HEK293 (cell line): ENCODE results near the gene PAAF1.

ENCODE experiments used
- BCL11A ChIP-seq: fragments of 450-650 bp; formaldehyde crosslinking; IDR thresholded peaks from 2 replicates; pipeline ENCODE4 v1.5.1; 2016; ENCODE audit warnings: low read depth, missing biosample characterization, missing genetic modification characterization
- ZBTB21 ChIP-seq: fragments of 450-650 bp; formaldehyde crosslinking; IDR thresholded peaks from 2 replicates; pipeline ENCODE4 v1.5.1; 2017; ENCODE audit warnings: missing biosample characterization, missing genetic modification characterization
- ZBTB6 ChIP-seq: fragments of 450-650 bp; formaldehyde crosslinking; IDR thresholded peaks from 2 replicates; pipeline ENCODE4 v1.5.1; 2017; ENCODE audit warnings: missing biosample characterization, missing genetic modification characterization
- ZNF416 ChIP-seq: fragments of 450-650 bp; formaldehyde crosslinking; IDR thresholded peaks from 2 replicates; pipeline ENCODE4 v1.5.1; 2016; ENCODE audit warnings: missing biosample characterization, missing genetic modification characterization
- ZNF555 ChIP-seq: fragments of 450-650 bp; formaldehyde crosslinking; conservative IDR thresholded peaks from 2 replicates; pipeline ENCODE4 v1.5.1; 2017; ENCODE audit warnings: missing biosample characterization, mild to moderate bottlenecking, missing genetic modification characterization, inconsistent platforms
- ZNF558 ChIP-seq: fragments of 450-650 bp; formaldehyde crosslinking; IDR thresholded peaks from 2 replicates; pipeline ENCODE4 v1.5.1; 2016; ENCODE audit warnings: missing biosample characterization, missing genetic modification characterization
- ZNF660 ChIP-seq: fragments of 450-650 bp; IDR thresholded peaks from 2 replicates; pipeline ENCODE4 v1.5.1; 2018; ENCODE audit warnings: missing biosample characterization, mild to moderate bottlenecking, missing genetic modification characterization
- ZNF704 ChIP-seq: fragments of 450-650 bp; formaldehyde crosslinking; IDR thresholded peaks from 2 replicates; pipeline ENCODE4 v1.5.1; 2016; ENCODE audit warnings: missing biosample characterization, missing genetic modification characterization
- ZNF776 ChIP-seq: fragments of 450-650 bp; formaldehyde crosslinking; IDR thresholded peaks from 2 replicates; pipeline ENCODE4 v1.5.0; 2017; ENCODE audit warnings: missing biosample characterization, missing genetic modification characterization, borderline replicate concordance
- ZSCAN16 ChIP-seq: fragments of 450-650 bp; formaldehyde crosslinking; IDR thresholded peaks from 2 replicates; pipeline ENCODE4 v1.5.1; 2016; ENCODE audit warnings: missing biosample characterization, missing genetic modification characterization
- TF ChIP-seq, protein P1 (sequence below): fragments of 450-650 bp; formaldehyde crosslinking; IDR thresholded peaks from 2 replicates; pipeline ENCODE4 v1.5.1; 2016; ENCODE audit warnings: missing biosample characterization, missing genetic modification characterization, low read depth
- TF ChIP-seq, protein P2 (sequence below): fragments of 450-650 bp; formaldehyde crosslinking; IDR thresholded peaks from 2 replicates; pipeline ENCODE4 v1.5.1; 2016; ENCODE audit warnings: missing biosample characterization, missing genetic modification characterization
- TF ChIP-seq, protein P3 (sequence below): fragments of 450-650 bp; formaldehyde crosslinking; IDR thresholded peaks from 2 replicates; pipeline ENCODE4 v1.5.1; 2016; ENCODE audit warnings: missing biosample characterization, missing genetic modification characterization

DNA sequence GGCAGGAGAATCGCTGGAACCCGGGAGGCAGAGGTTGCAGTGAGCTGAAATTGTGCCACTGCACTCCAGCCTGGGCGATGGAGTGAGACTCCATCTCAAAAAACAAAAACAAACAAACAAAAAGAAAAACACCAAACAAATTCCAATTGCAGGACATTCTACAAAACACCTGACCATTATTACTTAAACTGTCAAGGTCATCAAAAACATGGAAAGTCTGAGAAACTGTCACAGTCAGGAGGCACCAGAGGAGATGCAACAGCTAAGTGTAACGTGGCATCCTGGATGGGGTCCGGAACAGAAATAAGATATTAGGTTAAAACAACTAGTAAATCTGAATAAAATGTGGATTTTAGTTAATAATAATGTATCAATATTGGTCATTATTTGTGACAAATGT, 73.1 kb downstream of the PAAF1 start:
- no peak for TF ChIP-seq ZBTB21 (tag by site-specific recombination)
- no peak for TF ChIP-seq ZSCAN16
- no peak for TF ChIP-seq ZNF660 (tag by site-specific recombination)
- TF ChIP-seq, protein P1, sequence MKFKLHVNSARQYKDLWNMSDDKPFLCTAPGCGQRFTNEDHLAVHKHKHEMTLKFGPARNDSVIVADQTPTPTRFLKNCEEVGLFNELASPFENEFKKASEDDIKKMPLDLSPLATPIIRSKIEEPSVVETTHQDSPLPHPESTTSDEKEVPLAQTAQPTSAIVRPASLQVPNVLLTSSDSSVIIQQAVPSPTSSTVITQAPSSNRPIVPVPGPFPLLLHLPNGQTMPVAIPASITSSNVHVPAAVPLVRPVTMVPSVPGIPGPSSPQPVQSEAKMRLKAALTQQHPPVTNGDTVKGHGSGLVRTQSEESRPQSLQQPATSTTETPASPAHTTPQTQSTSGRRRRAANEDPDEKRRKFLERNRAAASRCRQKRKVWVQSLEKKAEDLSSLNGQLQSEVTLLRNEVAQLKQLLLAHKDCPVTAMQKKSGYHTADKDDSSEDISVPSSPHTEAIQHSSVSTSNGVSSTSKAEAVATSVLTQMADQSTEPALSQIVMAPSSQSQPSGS (tag by site-specific recombination): no peak
- TF ChIP-seq, protein P2, sequence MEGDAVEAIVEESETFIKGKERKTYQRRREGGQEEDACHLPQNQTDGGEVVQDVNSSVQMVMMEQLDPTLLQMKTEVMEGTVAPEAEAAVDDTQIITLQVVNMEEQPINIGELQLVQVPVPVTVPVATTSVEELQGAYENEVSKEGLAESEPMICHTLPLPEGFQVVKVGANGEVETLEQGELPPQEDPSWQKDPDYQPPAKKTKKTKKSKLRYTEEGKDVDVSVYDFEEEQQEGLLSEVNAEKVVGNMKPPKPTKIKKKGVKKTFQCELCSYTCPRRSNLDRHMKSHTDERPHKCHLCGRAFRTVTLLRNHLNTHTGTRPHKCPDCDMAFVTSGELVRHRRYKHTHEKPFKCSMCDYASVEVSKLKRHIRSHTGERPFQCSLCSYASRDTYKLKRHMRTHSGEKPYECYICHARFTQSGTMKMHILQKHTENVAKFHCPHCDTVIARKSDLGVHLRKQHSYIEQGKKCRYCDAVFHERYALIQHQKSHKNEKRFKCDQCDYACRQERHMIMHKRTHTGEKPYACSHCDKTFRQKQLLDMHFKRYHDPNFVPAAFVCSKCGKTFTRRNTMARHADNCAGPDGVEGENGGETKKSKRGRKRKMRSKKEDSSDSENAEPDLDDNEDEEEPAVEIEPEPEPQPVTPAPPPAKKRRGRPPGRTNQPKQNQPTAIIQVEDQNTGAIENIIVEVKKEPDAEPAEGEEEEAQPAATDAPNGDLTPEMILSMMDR: no peak
- TF ChIP-seq, protein P3, sequence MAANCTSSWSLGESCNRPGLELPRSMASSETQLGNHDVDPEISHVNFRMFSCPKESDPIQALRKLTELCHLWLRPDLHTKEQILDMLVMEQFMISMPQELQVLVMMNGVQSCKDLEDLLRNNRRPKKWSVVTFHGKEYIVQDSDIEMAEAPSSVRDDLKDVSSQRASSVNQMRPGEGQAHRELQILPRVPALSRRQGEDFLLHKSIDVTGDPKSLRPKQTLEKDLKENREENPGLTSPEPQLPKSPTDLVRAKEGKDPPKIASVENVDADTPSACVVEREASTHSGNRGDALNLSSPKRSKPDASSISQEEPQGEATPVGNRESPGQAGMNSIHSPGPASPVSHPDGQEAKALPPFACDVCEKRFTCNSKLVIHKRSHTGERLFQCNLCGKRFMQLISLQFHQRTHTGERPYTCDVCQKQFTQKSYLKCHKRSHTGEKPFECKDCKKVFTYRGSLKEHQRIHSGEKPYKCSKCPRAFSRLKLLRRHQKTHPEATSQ (tag by site-specific recombination): no peak
- no peak for TF ChIP-seq ZNF416 (tag by site-specific recombination)
- TF ChIP-seq BCL11A (tag by site-specific recombination): no peak
- no peak for TF ChIP-seq ZBTB6 (tag by site-specific recombination)
- no peak for TF ChIP-seq ZNF558 (tag by site-specific recombination)
- TF ChIP-seq ZNF776 (tag by site-specific recombination): no peak
- no peak for TF ChIP-seq ZNF555
- TF ChIP-seq ZNF704 (tag by site-specific recombination): no peak
